Left ventricle myocardium superior (tissue), 1 donor: Measurements from ENCODE around the gene MAGEA8. TPM values are rescaled to one million over a fixed set of nuclear protein-coding genes. Genes with fewer than 3 reads are reported as not detected.

ENCODE experiments used
- total RNA-seq: library from RNA; stranded (reverse); fragmentation: NEBNext Ultra II Directional; extraction: Animal tissue kit (Norgen Biotek cat#: 25700); gene quantifications from one replicate; pipeline ENCODE4 v1.2.1, GENCODE V29; 2021
- donor health status: DM: no; HTN: yes; CAD: no; lungs with severe emphysema.

Gene MAGEA8
- total RNA-seq, 1 donor from 2014 or later = not detected

Other genes with a start within 250 kb of the MAGEA8 start
- gene TMEM185A, start 249.4 kb upstream of the MAGEA8 start, total RNA-seq = 35.2 TPM
- gene MAGEA11, start 169.1 kb upstream of the MAGEA8 start, total RNA-seq = not detected
- gene HSFX1, start 107.1 kb upstream of the MAGEA8 start, total RNA-seq = 2.7 TPM
- not detected for gene MAGEA9, start 99.3 kb upstream of the MAGEA8 start, total RNA-seq
- gene HSFX4, start 48.4 kb downstream of the MAGEA8 start, total RNA-seq = not detected
- 24.2 TPM for gene EOLA2, start 57.3 kb downstream of the MAGEA8 start, total RNA-seq